Stimulated activated CD4-positive, alpha-beta T cell treated with anti-CD3 and anti-CD28 coated beads, Interleukin-15, amount 100 ng/mL, for 1 hour (primary cell): ENCODE measurements around the gene ABCG1.

ENCODE experiments used
- DNase-seq, 2 donors: peaks; one replicate each; pipeline ENCODE4 v3.0.0-alpha.2; 2020; ENCODE audit warnings: low read depth in 1 of 2, low spot score in 1 of 2

The ABCG1 gene

GRCh38 chr21:42266971-42267556, 48.1 kb downstream of the ABCG1 start:
- no peak for DNase-seq

- no peak for DNase-seq
These were observed 50.4 kb downstream of the ABCG1 start for GRCh38 chr21:42269386-42269785.

GRCh38 chr21:42271065-42271464, 52.1 kb downstream of the ABCG1 start:
- DNase-seq = no peak

GRCh38 chr21:42272109-42272962, 53.4 kb downstream of the ABCG1 start:
- no peak for DNase-seq

- no peak for DNase-seq
These were observed 54.2 kb downstream of the ABCG1 start for GRCh38 chr21:42272984-42273600.

- no peak for DNase-seq
These were observed 57.1 kb downstream of the ABCG1 start for GRCh38 chr21:42276076-42276475.

GRCh38 chr21:42276526-42277154, 57.7 kb downstream of the ABCG1 start:
- DNase-seq = no peak

- DNase-seq = no peak
These were observed 58.7 kb downstream of the ABCG1 start for GRCh38 chr21:42277593-42277992.

GRCh38 chr21:42278451-42279149, 59.7 kb downstream of the ABCG1 start:
- DNase-seq = no peak

- DNase-seq = no peak
These were observed 60.5 kb downstream of the ABCG1 start for GRCh38 chr21:42279341-42279871.

GRCh38 chr21:42279888-42280287, 60.9 kb downstream of the ABCG1 start:
- no peak for DNase-seq

GRCh38 chr21:42280356-42281180, 61.6 kb downstream of the ABCG1 start:
- DNase-seq = no peak

- DNase-seq = no peak
These were observed 62.3 kb downstream of the ABCG1 start for GRCh38 chr21:42281181-42281680.

- no peak for DNase-seq
These were observed 63.1 kb downstream of the ABCG1 start for GRCh38 chr21:42282021-42282420.

GRCh38 chr21:42282715-42283114, 63.8 kb downstream of the ABCG1 start:
- DNase-seq = no peak

- no peak for DNase-seq
These were observed 66.8 kb downstream of the ABCG1 start for GRCh38 chr21:42285569-42286245.

- no peak for DNase-seq
These were observed 67.5 kb downstream of the ABCG1 start for GRCh38 chr21:42286416-42286815.

- DNase-seq = no peak
These were observed 68.5 kb downstream of the ABCG1 start for GRCh38 chr21:42287193-42288083.
